Astrocyte of the spinal cord (primary cell): ENCODE measurements around the gene HMX1.

ENCODE experiments used
- DNase-seq: peaks from one replicate; pipeline ENCODE4 v3.0.0; 2011; ENCODE audit warnings: low read depth, low spot score
- H3K4me3 ChIP-seq: 2 replicates; pipeline ENCODE4 v1.5.1; 2011; ENCODE audit warnings: low read depth, mild to moderate bottlenecking, low read length, moderate library complexity
- in situ Hi-C: cut with HindIII; loops from 2 replicates; pipeline ENCODE4 v1.10.0; 2017; ENCODE audit warnings: low sequenced_read_pairs
- TF ChIP-seq, protein P1 (sequence below): IDR thresholded peaks from 2 replicates; pipeline ENCODE4 v1.5.1; 2012; ENCODE audit warnings: low read depth, mild to moderate bottlenecking, low read length, inconsistent platforms

The HMX1 gene

DNA sequence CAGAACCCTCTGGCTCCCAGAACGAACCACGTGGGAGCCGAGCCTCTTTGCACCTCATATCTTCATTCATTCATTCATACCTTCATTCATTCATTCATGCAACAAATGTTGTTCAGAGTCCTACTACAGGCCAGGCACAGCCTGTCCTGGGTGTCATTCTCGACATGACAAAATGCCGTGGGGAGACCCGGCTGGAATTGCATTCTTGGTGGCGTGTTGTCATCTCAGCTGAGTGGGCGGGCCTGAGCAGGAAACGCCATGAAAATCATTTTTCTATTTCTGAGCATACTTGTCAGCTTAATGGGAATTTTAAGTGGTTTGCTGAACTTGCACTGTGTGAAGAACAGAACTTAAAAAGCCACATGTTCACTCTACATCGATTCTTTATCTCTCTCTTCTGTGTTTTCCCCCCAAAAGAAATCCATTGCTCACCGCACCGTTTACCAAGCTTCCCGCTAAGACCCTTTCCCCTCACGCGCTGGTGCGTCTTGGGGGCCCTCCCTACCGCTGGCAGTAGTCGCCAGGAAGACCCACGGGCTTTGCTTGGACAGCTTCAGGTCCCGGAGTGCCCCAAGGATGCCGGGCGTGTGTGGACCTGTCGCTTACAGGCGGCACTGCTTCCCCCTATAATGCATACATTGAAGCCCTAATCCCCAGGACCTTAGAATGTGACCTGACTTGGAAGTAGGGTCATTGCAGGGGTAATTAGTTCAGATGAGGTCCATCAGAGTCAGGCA lies 41.6 kb upstream of the HMX1 start:
- in situ Hi-C loops = no loop called here
- no peak overlapping the region for H3K4me3 ChIP-seq
- TF ChIP-seq, protein P1, sequence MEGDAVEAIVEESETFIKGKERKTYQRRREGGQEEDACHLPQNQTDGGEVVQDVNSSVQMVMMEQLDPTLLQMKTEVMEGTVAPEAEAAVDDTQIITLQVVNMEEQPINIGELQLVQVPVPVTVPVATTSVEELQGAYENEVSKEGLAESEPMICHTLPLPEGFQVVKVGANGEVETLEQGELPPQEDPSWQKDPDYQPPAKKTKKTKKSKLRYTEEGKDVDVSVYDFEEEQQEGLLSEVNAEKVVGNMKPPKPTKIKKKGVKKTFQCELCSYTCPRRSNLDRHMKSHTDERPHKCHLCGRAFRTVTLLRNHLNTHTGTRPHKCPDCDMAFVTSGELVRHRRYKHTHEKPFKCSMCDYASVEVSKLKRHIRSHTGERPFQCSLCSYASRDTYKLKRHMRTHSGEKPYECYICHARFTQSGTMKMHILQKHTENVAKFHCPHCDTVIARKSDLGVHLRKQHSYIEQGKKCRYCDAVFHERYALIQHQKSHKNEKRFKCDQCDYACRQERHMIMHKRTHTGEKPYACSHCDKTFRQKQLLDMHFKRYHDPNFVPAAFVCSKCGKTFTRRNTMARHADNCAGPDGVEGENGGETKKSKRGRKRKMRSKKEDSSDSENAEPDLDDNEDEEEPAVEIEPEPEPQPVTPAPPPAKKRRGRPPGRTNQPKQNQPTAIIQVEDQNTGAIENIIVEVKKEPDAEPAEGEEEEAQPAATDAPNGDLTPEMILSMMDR = no peak
- no peak for DNase-seq

DNA sequence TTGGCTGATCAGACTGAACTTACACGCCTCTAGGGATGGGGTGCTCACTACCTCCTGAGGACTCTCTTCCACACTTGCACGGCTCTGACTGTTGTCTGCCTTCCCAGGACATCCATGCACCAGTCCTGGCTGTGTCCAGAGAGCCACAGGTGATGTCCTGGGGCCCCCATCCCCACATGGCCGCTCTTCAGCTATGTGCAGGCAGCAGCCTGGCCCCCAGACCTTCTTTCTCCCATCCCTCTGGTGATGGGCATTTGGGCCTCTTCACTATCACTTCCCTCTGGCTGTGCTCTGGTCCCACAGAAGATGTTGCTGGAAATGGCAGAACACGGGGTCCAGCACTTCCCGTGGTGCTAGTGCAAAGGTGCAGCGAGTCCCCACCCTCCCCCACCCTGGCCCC lies 40.9 kb upstream of the HMX1 start:
- in situ Hi-C loops = no loop called here
- DNase-seq = no peak
- TF ChIP-seq, protein P1 = no peak

DNA sequence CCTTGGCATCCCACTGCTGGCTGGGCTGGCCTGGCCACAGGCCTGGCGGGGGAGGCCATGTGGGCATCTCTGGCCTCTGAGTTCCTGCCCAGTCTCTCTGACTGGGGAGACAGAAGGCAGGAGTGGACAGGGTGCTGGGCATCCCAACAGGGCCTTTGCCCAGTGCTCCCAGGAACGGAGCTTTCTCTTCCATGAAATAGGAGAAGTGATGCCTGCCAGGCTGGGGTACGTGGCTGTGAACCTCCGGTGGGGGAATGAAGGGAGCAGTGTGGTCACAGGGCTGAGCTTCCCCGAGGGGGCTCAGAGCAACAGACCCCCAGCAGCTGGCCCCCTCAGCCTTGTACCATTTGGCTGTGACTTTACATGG lies 40.4 kb upstream of the HMX1 start:
- in situ Hi-C loops = no loop called here
- no peak overlapping the region for H3K4me3 ChIP-seq
- TF ChIP-seq, protein P1 = no peak
- DNase-seq = no peak

More for the DNA sequence above, 40.9 kb upstream of the HMX1 start:
- H3K4me3 ChIP-seq = no peak overlapping the region

DNA sequence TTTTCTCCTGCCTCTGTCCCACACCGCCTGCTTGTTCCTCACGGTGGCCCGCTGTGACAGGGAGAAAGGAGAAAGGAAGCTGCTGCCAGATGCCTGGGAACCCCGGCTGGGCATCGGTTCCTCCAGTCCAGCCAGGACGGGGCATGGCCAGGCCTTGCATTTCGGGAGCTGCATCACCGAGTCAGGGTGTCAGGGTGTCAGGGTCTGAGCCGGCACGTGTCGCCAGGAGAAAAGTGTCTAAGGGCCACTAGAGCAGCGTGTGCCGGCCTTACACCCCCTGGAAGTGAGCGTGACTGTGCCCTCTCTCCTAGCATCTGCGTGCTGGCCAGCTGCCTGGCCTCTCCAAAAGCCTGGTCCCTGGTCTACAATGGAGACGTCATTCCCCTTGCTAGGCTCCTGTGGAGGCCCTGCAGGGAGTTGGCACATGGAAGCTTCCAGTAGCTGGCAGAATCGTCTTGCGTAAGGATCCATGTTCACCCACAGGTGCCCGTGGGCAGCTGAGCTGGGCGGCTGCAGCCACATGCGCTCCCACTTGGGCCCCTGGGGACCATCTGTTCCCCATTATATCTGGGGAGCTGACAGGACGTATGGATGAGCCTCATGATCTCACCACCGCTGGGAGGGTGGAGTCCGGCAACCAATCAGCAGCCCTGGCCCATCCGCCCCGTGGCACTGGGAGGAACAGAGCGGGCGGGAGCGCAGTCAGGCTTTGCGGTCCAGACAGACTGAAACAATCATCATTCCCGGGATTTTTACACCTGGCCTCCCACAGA lies 39.9 kb upstream of the HMX1 start:
- H3K4me3 ChIP-seq = no peak overlapping the region
- TF ChIP-seq, protein P1 = no peak
- in situ Hi-C loops = no loop called here
- no peak for DNase-seq

DNA sequence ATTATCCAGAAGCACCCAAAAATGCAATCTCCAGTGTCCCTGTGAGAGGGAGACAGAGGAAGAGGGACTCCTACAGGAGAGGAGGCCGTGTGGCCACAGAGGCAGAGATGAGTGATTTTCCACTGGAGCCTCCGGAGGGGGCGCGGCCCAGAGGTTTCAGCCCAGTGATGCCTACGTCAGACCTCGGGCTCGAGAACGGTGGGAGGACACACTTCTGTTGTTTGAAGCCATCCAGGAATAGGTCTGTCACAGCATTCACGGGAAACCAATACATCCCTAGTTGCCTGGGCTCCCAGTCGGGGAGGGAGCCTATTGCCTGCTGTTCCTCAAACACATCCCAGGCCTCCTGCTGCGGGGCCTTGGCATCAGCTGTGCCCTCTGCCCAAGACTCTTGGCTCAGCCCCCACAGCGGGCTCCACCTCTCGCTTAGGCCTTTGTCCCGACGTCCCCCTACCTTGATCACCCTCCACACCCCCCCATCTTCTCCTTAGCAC lies 39.2 kb upstream of the HMX1 start:
- H3K4me3 ChIP-seq = no peak overlapping the region
- in situ Hi-C loops = no loop called here
- no peak for DNase-seq
- TF ChIP-seq, protein P1 = no peak

DNA sequence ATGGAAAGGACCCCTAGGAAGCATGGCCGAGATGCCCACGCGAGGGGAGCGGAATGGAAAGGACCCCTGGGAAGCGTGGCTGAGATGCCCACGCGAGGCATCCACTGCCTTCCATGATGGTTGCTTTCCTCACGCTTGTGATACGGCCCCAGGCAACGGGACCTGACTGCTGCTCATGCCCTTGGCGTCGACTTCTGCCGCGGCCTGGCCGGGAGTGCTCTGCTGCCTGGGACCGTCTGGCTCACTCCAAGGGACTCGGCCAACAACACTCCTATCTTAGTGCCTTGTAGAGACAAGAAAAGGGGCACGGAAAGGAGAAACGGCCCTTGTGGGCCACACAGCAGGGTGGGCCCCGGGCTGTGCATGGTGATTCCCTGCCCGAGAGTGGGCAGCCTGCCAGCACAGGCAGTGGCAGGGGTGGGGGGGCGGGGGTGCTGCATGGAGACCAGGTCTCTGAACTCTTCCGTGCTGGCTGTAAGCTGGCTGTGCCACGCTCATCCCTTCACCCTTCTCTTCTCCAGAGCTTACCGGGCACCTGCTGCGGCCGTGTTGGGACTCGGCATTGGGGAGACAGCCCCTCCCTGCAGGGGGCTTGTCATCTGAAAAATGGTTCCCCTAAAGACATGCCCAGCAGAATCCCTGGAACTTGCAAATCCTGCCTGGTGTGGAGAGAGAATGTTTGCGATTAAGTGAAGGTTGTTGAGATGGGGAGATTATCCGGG lies 38.6 kb upstream of the HMX1 start:
- no peak for DNase-seq
- TF ChIP-seq, protein P1 = no peak
- H3K4me3 ChIP-seq = no peak overlapping the region
- in situ Hi-C loops = no loop called here
